Natural killer cell (primary cell): ENCODE results near the gene GPR152. TPM values are rescaled to one million over a fixed set of nuclear protein-coding genes. Genes with fewer than 3 reads are reported as not detected.

Source experiments
- ATAC-seq, 3 donors: fragments of 150-1000 bp in 2 of 3; fragments of 200-7000 bp in 1 of 3; cut with Tn5 transposase; 1 replicate in 1 of 3; 2 replicates in 2 of 3; pipeline ENCODE4 v1.10.0; 2021; ENCODE audit warnings: mild to moderate bottlenecking in 2 of 3, moderate library complexity in 2 of 3
- DNase-seq, 2 donors: peaks; one replicate each; pipeline versions ENCODE4 v3.0.0 to v3.0.0-alpha.2; 2013 to 2021; ENCODE audit warnings: mixed read lengths in 1 of 2
- H3K27ac ChIP-seq: one replicate; pipeline ENCODE4 v1.5.1; 2013; ENCODE audit warnings: mild to moderate bottlenecking, low read length
- H3K27me3 ChIP-seq: one replicate; pipeline ENCODE4 v1.6.1; 2013; ENCODE audit warnings: low read length; ENCODE audit not compliant: control insufficient read depth, insufficient read depth
- H3K36me3 ChIP-seq: one replicate; pipeline ENCODE4 v1.6.1; 2013; ENCODE audit warnings: low read length; ENCODE audit not compliant: control insufficient read depth, insufficient read depth
- H3K4me1 ChIP-seq: one replicate; pipeline ENCODE4 v1.6.1; 2013; ENCODE audit warnings: low read length; ENCODE audit not compliant: control insufficient read depth, insufficient read depth
- H3K4me3 ChIP-seq: one replicate; pipeline ENCODE4 v1.5.1; 2013; ENCODE audit warnings: low read length
- H3K9me3 ChIP-seq: one replicate; pipeline ENCODE4 v1.6.1; 2013; ENCODE audit warnings: low read length; ENCODE audit not compliant: control insufficient read depth, insufficient read depth
- H3K27ac Mint-ChIP-seq, 2 donors: one replicate each; pipeline ENCODE4 v1.8.0; 2022; ENCODE audit warnings: mild to moderate bottlenecking in 2 of 2, mixed read lengths in 2 of 2, moderate library complexity in 1 of 2
- H3K27me3 Mint-ChIP-seq, 2 donors: one replicate each; pipeline ENCODE4 v1.8.0; 2022; ENCODE audit warnings: low read depth in 2 of 2, mixed read lengths in 2 of 2
- H3K36me3 Mint-ChIP-seq: one replicate; pipeline ENCODE4 v1.8.0; 2022; ENCODE audit warnings: mixed read lengths
- H3K4me1 Mint-ChIP-seq, 2 donors: one replicate each; pipeline ENCODE4 v1.8.0; 2022; ENCODE audit warnings: mixed read lengths in 2 of 2
- H3K4me3 Mint-ChIP-seq: one replicate; pipeline ENCODE4 v1.8.0; 2022; ENCODE audit warnings: mild to moderate bottlenecking, moderate library complexity, mixed read lengths
- H3K9me3 Mint-ChIP-seq, 2 donors: one replicate each; pipeline ENCODE4 v1.8.0; 2022; ENCODE audit warnings: mixed read lengths in 2 of 2
- WGBS: methylation state at CpG from one replicate; pipeline ENCODE4 v1.1.7; 2013; ENCODE audit warnings: missing lambda C conversion rate; ENCODE audit not compliant: insufficient coverage; 5-methylcytosine and 5-hydroxymethylcytosine counted together
- intact Hi-C: fragments of 100-400 bp; cut with micrococcal nuclease; formaldehyde crosslinking; loops from one replicate; pipeline ENCODE4 v1.14.2; 2022
- total RNA-seq, 4 donors: library from RNA; stranded (reverse); fragments of 120-200 nt in 1 of 4; gene quantifications; one replicate each; pipeline versions ENCODE4 v1.2.3 to v1.2.4, GENCODE V29; 2013 to 2022
- TF ChIP-seq, protein P1 (sequence below): fragments of 200-600 bp; IDR thresholded peaks from one replicate; pipeline ENCODE4 v1.8.0; 2022; ENCODE audit warnings: antibody characterized with exemption

GPR152 gene
- total RNA-seq, 3 donors from 2014 or later (not counting 1 experiment from before 2014, with no cell fraction given): 0.25 TPM; not detected in 2

DNA sequence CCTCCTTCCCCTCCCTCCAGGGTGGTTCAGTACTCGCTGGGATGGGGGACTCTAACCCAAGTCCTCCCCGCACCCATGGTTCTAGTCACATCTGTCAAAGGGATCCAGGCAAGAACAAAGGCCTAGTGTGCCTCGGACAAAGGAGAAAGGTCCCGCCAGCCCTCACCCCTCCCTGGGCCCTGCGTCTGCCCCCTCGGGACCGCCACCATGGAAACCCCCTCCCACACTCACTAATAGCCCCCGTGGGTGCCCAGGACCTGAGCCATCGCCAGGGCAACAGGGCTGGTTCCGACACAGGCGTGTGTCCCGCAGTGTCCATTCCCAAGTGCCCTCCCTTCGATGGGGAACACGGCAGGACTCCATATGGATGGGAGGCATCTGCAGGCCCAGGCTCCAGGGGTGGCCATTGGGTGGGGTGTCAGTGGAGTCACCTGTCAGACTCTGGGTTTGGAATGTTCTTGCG lies 42.1 kb downstream of the GPR152 start:
- peak overlapping the region; percentile 26 for H3K4me3 ChIP-seq

DNA sequence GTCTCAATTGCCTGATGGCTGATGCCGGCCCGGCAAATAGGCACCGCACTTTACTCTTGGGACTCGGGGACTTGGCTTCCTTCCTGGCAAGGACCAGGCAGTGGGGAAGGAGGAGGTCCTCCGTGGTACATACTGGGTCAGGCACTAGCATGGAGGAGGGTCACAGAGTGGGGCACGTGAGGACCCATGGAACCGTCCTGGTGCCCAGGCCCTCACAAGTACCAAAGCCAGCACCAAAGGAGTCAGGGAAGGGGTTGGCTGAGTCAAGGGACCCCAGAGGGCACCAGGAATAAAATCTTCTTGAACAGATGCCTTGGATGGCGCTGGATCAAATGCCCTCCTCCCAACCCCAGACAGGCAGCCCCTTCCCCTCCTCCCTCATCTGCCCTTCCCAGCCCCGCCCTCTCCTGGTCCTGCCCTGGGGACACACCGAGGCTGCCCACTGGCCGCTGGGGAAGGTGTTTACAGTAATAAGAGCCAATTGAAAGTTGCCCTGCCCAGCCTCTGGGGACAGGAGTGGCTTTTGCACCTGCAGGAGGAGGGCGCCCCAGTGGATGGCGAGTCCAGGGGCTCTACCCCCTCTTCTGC lies 42.7 kb downstream of the GPR152 start:
- Histone ChIP-seq H3K9me3 (no peaks in the 10 kb centered on the region), H3K4me3 (peak overlapping the region; percentile 26), H3K36me3 (peaks cover 29% of the 10 kb centered on the region), H3K4me1 (peaks cover 99% of the 10 kb centered on the region), H3K27me3 (no peaks in the 10 kb centered on the region), H3K27ac (peak overlapping the region; percentile 63)
- DNase-seq: peak in 1 of 2 donors; percentile 43
- H3K9me3 Mint-ChIP-seq: no peaks in the 10 kb centered on the region
- peaks cover 60 to 89% of the 10 kb centered on the region in 2 donors for H3K4me1 Mint-ChIP-seq
- H3K27ac Mint-ChIP-seq: peak overlapping the region; percentile 86 to 96
- H3K4me3 Mint-ChIP-seq: peak overlapping the region; percentile 84
- H3K36me3 Mint-ChIP-seq: no peaks in the 10 kb centered on the region
- intact Hi-C loops: no loop called here
- H3K27me3 Mint-ChIP-seq: no peaks in the 10 kb centered on the region
- 10% methylated on average over 13 of the region's 13 CpGs for WGBS
- TF ChIP-seq, protein P1, sequence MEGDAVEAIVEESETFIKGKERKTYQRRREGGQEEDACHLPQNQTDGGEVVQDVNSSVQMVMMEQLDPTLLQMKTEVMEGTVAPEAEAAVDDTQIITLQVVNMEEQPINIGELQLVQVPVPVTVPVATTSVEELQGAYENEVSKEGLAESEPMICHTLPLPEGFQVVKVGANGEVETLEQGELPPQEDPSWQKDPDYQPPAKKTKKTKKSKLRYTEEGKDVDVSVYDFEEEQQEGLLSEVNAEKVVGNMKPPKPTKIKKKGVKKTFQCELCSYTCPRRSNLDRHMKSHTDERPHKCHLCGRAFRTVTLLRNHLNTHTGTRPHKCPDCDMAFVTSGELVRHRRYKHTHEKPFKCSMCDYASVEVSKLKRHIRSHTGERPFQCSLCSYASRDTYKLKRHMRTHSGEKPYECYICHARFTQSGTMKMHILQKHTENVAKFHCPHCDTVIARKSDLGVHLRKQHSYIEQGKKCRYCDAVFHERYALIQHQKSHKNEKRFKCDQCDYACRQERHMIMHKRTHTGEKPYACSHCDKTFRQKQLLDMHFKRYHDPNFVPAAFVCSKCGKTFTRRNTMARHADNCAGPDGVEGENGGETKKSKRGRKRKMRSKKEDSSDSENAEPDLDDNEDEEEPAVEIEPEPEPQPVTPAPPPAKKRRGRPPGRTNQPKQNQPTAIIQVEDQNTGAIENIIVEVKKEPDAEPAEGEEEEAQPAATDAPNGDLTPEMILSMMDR: no peak
- peak in 2 of 3 donors; percentile 1 to 25 for ATAC-seq

More for the DNA sequence above, 42.1 kb downstream of the GPR152 start:
- peak overlapping the region; percentile 86 to 96 for H3K27ac Mint-ChIP-seq
- DNase-seq (no peak), ATAC-seq (no peak)
- H3K4me1 ChIP-seq: peaks cover 99% of the 10 kb centered on the region
- peaks cover 25% of the 10 kb centered on the region for H3K36me3 ChIP-seq
- H3K9me3 ChIP-seq: no peaks in the 10 kb centered on the region
- TF ChIP-seq, protein P1: no peak
- H3K9me3 Mint-ChIP-seq: no peaks in the 10 kb centered on the region
- H3K4me3 Mint-ChIP-seq: peak overlapping the region; percentile 56
- H3K4me1 Mint-ChIP-seq: peaks cover 55 to 88% of the 10 kb centered on the region in 2 donors
- peak overlapping the region; percentile 63 for H3K27ac ChIP-seq
- intact Hi-C loops: no loop called here
- no peaks in the 10 kb centered on the region for H3K27me3 ChIP-seq
- H3K36me3 Mint-ChIP-seq: no peaks in the 10 kb centered on the region
- H3K27me3 Mint-ChIP-seq: no peaks in the 10 kb centered on the region
- 77% methylated on average over 15 of the region's 15 CpGs for WGBS

DNA sequence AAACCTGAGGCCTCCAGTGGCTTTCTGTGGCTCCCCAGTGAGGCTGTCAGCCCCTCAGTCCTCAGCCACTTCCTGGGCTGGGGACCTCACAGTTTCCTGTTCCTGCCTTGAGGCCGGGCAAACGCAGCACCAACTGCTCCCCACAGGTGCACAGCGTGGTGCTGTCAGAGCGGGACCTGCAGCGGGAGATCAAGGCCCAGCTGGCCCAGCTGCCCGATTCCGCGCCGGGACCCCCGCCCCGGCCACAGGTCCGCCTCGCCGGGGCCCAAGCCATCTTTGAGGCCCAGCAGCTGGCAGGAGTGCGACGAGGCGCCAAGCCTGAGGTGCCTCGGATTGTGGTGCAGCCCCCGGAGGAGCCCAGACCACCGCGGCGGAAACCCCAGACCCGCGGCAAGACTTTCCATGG lies 43.3 kb downstream of the GPR152 start:
- Histone ChIP-seq H3K4me3 (peak overlapping the region; percentile 26), H3K36me3 (peaks cover 29% of the 10 kb centered on the region), H3K27me3 (no peaks in the 10 kb centered on the region), H3K4me1 (peaks cover 99% of the 10 kb centered on the region), H3K27ac (peak overlapping the region; percentile 63), H3K9me3 (no peaks in the 10 kb centered on the region)
- peaks cover 66 to 94% of the 10 kb centered on the region in 2 donors for H3K4me1 Mint-ChIP-seq
- peak overlapping the region; percentile 87 for H3K4me3 Mint-ChIP-seq
- no peaks in the 10 kb centered on the region for H3K27me3 Mint-ChIP-seq
- DNase-seq (peak; percentile 64 to 87), ATAC-seq (peak; percentile 68 to 83 (median 82))
- intact Hi-C loops: no loop called here
- H3K9me3 Mint-ChIP-seq: no peaks in the 10 kb centered on the region
- TF ChIP-seq, protein P1: no peak
- H3K27ac Mint-ChIP-seq: peak overlapping the region; percentile 86 to 96
- 0% methylated on average over 24 of the region's 24 CpGs for WGBS
- no peaks in the 10 kb centered on the region for H3K36me3 Mint-ChIP-seq
